Fibroblast of lung (primary cell): ENCODE measurements around the gene OR2T34. TPM values are rescaled to one million over a fixed set of nuclear protein-coding genes. Genes with fewer than 3 reads are reported as not detected.
"Not testable (repeated sequence)": the region's sequence is repeated elsewhere in the genome, so short reads cannot be mapped to it uniquely, and the experiment has no call there.

ENCODE experiments used
- DNase-seq, 2 donors: peaks; one replicate each; pipeline versions ENCODE4 v3.0.0 to v3.0.0-alpha.2; 2010; ENCODE audit warnings: low read depth in 2 of 2
- H2AFZ ChIP-seq: 2 replicates; pipeline ENCODE4 v1.5.1; 2012; ENCODE audit warnings: low read length, control low read depth, inconsistent platforms
- H3K27ac ChIP-seq: 2 replicates; pipeline ENCODE4 v1.5.1; 2011; ENCODE audit warnings: low read length, control low read depth; ENCODE audit not compliant: insufficient read depth
- H3K27me3 ChIP-seq: 2 replicates; pipeline ENCODE4 v1.5.1; 2011; ENCODE audit warnings: mild to moderate bottlenecking, low read length; ENCODE audit not compliant: control insufficient read depth, insufficient read depth
- H3K36me3 ChIP-seq: 2 replicates; pipeline ENCODE4 v1.5.1; 2011; ENCODE audit warnings: low read length; ENCODE audit not compliant: control insufficient read depth, insufficient read depth
- H3K4me1 ChIP-seq: 2 replicates; pipeline ENCODE4 v1.5.1; 2011; ENCODE audit warnings: low read length; ENCODE audit not compliant: control insufficient read depth, insufficient read depth; ENCODE audit errors: extremely low read depth
- H3K4me2 ChIP-seq: 2 replicates; pipeline ENCODE4 v1.5.1; 2011; ENCODE audit warnings: low read length, control low read depth; ENCODE audit not compliant: insufficient read depth; ENCODE audit errors: extremely low read depth
- H3K4me3 ChIP-seq, 4 experiments: fragments of 200-600 bp in 1 of 4; sonication (generic) in 1 of 4; replicated peaks in 1 of 4; 2 replicates each; pipeline ENCODE4 v1.5.1; 2011 to 2016; ENCODE audit warnings: low read length in 4 of 4, low read depth in 3 of 4, mild to moderate bottlenecking in 3 of 4, control low read depth in 2 of 4, inconsistent platforms in 1 of 4, mixed read lengths in 1 of 4; ENCODE audit not compliant: insufficient read depth in 1 of 4; ENCODE audit errors: control extremely low read depth in 1 of 4
- H3K79me2 ChIP-seq: 2 replicates; pipeline ENCODE4 v1.5.1; 2012; ENCODE audit warnings: mild to moderate bottlenecking, low read length, inconsistent platforms; ENCODE audit not compliant: control insufficient read depth, insufficient read depth
- H3K9ac ChIP-seq: 2 replicates; pipeline ENCODE4 v1.5.1; 2011; ENCODE audit warnings: mild to moderate bottlenecking, low read length, control low read depth; ENCODE audit not compliant: insufficient read depth
- H3K9me3 ChIP-seq: 2 replicates; pipeline ENCODE4 v1.5.1; 2012; ENCODE audit warnings: low read depth, low read length; ENCODE audit not compliant: control insufficient read depth, insufficient read depth
- H4K20me1 ChIP-seq: 2 replicates; pipeline ENCODE4 v1.5.1; 2011; ENCODE audit warnings: low read length; ENCODE audit not compliant: control insufficient read depth, insufficient read depth; ENCODE audit errors: extremely low read depth
- CTCF ChIP-seq, 2 donors: IDR thresholded peaks in 1 of 2; conservative IDR thresholded peaks in 1 of 2; 1 replicate in 1 of 2; 2 replicates in 1 of 2; pipeline ENCODE4 v1.5.1; 2011 to 2012; ENCODE audit warnings: low read length in 2 of 2, control low read depth in 1 of 2, inconsistent platforms in 1 of 2, low read depth in 1 of 2, mild to moderate bottlenecking in 1 of 2
- EZH2 ChIP-seq: IDR thresholded peaks from 2 replicates; pipeline ENCODE4 v1.5.1; 2012; ENCODE audit warnings: low read length, control low read depth, mild to moderate bottlenecking; ENCODE audit errors: missing control alignments
- polyA minus RNA-seq: library from RNA; depleted of rRNA, polyadenylated mRNA; stranded (reverse); fragments of >200 nt; gene quantifications from 2 replicates; pipeline ENCODE4 v1.2.3, GENCODE V29; 2011; ENCODE audit warnings: low replicate concordance
- polyA plus RNA-seq, 2 donors: library from polyadenylated mRNA; depleted of rRNA in 1 of 2; stranded (reverse) in 1 of 2; unstranded in 1 of 2; fragments of >200 nt; gene quantifications; 2 replicates each; pipeline ENCODE4 v1.2.1, GENCODE V29; 2011 to 2012; ENCODE audit warnings: missing spikeins in 1 of 2
- total RNA-seq: library from RNA; depleted of rRNA; stranded (reverse); fragments of >200 nt; gene quantifications from 2 replicates; pipeline ENCODE4 v1.2.1, GENCODE V29; 2014

The OR2T34 gene
- not detected in 2 replicates for total RNA-seq
- polyA plus RNA-seq: not detected in 2 replicates
- polyA plus RNA-seq (2012): not detected in 2 replicates
- polyA minus RNA-seq: not detected in 2 replicates

- DNase-seq, H3K4me1 ChIP-seq, H3K27ac ChIP-seq, H3K9ac ChIP-seq, H3K27me3 ChIP-seq, H3K4me3 ChIP-seq, H3K9me3 ChIP-seq, H2AFZ ChIP-seq, H4K20me1 ChIP-seq, H3K79me2 ChIP-seq, H3K4me2 ChIP-seq, H3K36me3 ChIP-seq: not testable (repeated sequence)
Measured at GRCh38 chr1:248574657-248575056, at the start of gene OR2T34. OR2T34 (minus strand) TSS chr1:248574757; CDS start chr1:248574757, 0 bp downstream.

- peak; percentile 6 to 19 for TF ChIP-seq CTCF (conservative IDR thresholded peaks at IDR 0.05 in 1 of 2, IDR thresholded peaks at IDR 0.05 in 1 of 2; ENCODE audit: low read depth in 1 of 2, low read length in 2 of 2)
- no peak for TF ChIP-seq EZH2
- Histone ChIP-seq H2AFZ (no peak overlapping the region), H3K4me3 (no peak overlapping the region), H3K79me2 (no peaks in the 10 kb centered on the region), H4K20me1 (no peaks in the 10 kb centered on the region), H3K27ac (no peak overlapping the region), H3K4me2 (no peak overlapping the region), H3K27me3 (no peaks in the 10 kb centered on the region), H3K36me3 (no peaks in the 10 kb centered on the region), H3K4me1 (no peaks in the 10 kb centered on the region), H3K9ac (no peak overlapping the region), H3K9me3 (no peaks in the 10 kb centered on the region)
- peak in 1 of 2 donors; percentile 0 for DNase-seq
Measured at GRCh38 chr1:248622570-248623001, 48.0 kb upstream of the OR2T34 start.

- H3K36me3 ChIP-seq: no peaks in the 10 kb centered on the region
- no peak overlapping the region for H3K4me2 ChIP-seq
- no peaks in the 10 kb centered on the region for H3K79me2 ChIP-seq
- H3K4me1 ChIP-seq: no peaks in the 10 kb centered on the region
- no peaks in the 10 kb centered on the region for H3K27me3 ChIP-seq
- TF ChIP-seq EZH2: no peak
- no peaks in the 10 kb centered on the region for H3K9me3 ChIP-seq
- no peak overlapping the region for H3K4me3 ChIP-seq
- H3K9ac ChIP-seq: no peak overlapping the region
- no peak for DNase-seq
- H4K20me1 ChIP-seq: no peaks in the 10 kb centered on the region
- no peak overlapping the region for H3K27ac ChIP-seq
- no peak overlapping the region for H2AFZ ChIP-seq
Measured at GRCh38 chr1:248621770-248622169, 47.2 kb upstream of the OR2T34 start.

GRCh38 chr1:248618878-248619277, 44.3 kb upstream of the OR2T34 start:
- H3K79me2 ChIP-seq: no peaks in the 10 kb centered on the region
- no peak overlapping the region for H3K4me3 ChIP-seq
- no peak overlapping the region for H3K27ac ChIP-seq
- H3K4me2 ChIP-seq: no peak overlapping the region
- H3K36me3 ChIP-seq: no peaks in the 10 kb centered on the region
- no peak overlapping the region for H2AFZ ChIP-seq
- DNase-seq: peak in 1 of 2 donors; percentile 0
- H3K9me3 ChIP-seq: no peaks in the 10 kb centered on the region
- H3K27me3 ChIP-seq: no peaks in the 10 kb centered on the region
- H4K20me1 ChIP-seq: no peaks in the 10 kb centered on the region
- TF ChIP-seq EZH2: no peak
- TF ChIP-seq CTCF (conservative IDR thresholded peaks at IDR 0.05 in 1 of 2, IDR thresholded peaks at IDR 0.05 in 1 of 2; ENCODE audit: low read depth in 1 of 2, low read length in 2 of 2): peak; percentile 15 to 61
- no peaks in the 10 kb centered on the region for H3K4me1 ChIP-seq
- H3K9ac ChIP-seq: no peak overlapping the region
